WTC11 (cell line): ENCODE measurements around the gene ANKK1.

Experiments used
- FOXK1 ChIP-seq: sonication (generic); formaldehyde crosslinking; IDR thresholded peaks from 2 replicates; pipeline ENCODE4 v1.8.0; 2022; ENCODE audit warnings: mild to moderate bottlenecking, moderate library complexity, missing genetic modification reagents
- JUN ChIP-seq: sonication (generic); formaldehyde crosslinking; IDR thresholded peaks from 2 replicates; pipeline ENCODE4 v1.8.0; 2023; ENCODE audit warnings: mild to moderate bottlenecking, missing genetic modification reagents
- ZMAT4 ChIP-seq: fragments of 250-450 bp; sonication (Bioruptor Pico); IDR thresholded peaks from 2 replicates; pipeline ENCODE4 v1.9.0; 2021; ENCODE audit warnings: mild to moderate bottlenecking
- ZNF263 ChIP-seq: sonication (generic); formaldehyde crosslinking; IDR thresholded peaks from 2 replicates; pipeline ENCODE4 v1.8.1; 2022; ENCODE audit warnings: low read depth, mild to moderate bottlenecking, moderate library complexity, missing genetic modification reagents
- TF ChIP-seq, protein P1 (sequence below): sonication (generic); formaldehyde crosslinking; IDR thresholded peaks from 2 replicates; pipeline ENCODE4 v1.8.0; 2022; ENCODE audit warnings: mild to moderate bottlenecking, missing genetic modification reagents
- TF ChIP-seq, protein P2 (sequence below): fragments of 200-600 bp; IDR thresholded peaks from 2 replicates; pipeline ENCODE4 v1.8.0; 2022; ENCODE audit warnings: antibody characterized with exemption
- TF ChIP-seq, protein P3 (sequence below): sonication (generic); formaldehyde crosslinking; IDR thresholded peaks from 2 replicates; pipeline ENCODE4 v1.8.1; 2023; ENCODE audit warnings: mild to moderate bottlenecking, moderate library complexity, missing genetic modification reagents

DNA sequence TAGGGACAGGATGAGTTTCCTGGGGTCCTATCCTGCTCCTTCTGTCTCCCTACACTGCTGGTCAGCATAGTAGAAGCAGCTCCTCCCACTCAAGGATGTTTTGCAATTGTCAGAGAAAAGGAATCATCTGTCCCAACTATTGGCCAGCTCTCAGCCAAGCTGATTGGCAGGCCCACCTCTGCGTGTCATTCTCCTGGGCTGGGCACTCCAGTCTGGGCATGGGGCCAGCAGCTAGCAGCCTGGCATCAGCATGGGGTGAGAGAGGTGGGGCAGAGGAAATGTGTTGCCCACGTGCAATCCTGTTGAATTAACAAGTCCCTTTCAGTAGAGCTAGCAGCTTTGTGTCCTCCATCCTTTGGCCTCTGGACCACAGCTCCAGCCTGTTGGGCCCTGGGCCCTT lies 14.1 kb downstream of the ANKK1 start:
- no peak for TF ChIP-seq JUN (CRISPR knock-in tag)
- TF ChIP-seq ZNF263 (CRISPR knock-in tag): no peak
- TF ChIP-seq, protein P1, sequence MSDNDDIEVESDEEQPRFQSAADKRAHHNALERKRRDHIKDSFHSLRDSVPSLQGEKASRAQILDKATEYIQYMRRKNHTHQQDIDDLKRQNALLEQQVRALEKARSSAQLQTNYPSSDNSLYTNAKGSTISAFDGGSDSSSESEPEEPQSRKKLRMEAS (CRISPR knock-in tag): no peak
- TF ChIP-seq, protein P2, sequence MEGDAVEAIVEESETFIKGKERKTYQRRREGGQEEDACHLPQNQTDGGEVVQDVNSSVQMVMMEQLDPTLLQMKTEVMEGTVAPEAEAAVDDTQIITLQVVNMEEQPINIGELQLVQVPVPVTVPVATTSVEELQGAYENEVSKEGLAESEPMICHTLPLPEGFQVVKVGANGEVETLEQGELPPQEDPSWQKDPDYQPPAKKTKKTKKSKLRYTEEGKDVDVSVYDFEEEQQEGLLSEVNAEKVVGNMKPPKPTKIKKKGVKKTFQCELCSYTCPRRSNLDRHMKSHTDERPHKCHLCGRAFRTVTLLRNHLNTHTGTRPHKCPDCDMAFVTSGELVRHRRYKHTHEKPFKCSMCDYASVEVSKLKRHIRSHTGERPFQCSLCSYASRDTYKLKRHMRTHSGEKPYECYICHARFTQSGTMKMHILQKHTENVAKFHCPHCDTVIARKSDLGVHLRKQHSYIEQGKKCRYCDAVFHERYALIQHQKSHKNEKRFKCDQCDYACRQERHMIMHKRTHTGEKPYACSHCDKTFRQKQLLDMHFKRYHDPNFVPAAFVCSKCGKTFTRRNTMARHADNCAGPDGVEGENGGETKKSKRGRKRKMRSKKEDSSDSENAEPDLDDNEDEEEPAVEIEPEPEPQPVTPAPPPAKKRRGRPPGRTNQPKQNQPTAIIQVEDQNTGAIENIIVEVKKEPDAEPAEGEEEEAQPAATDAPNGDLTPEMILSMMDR: no peak
- TF ChIP-seq, protein P3, sequence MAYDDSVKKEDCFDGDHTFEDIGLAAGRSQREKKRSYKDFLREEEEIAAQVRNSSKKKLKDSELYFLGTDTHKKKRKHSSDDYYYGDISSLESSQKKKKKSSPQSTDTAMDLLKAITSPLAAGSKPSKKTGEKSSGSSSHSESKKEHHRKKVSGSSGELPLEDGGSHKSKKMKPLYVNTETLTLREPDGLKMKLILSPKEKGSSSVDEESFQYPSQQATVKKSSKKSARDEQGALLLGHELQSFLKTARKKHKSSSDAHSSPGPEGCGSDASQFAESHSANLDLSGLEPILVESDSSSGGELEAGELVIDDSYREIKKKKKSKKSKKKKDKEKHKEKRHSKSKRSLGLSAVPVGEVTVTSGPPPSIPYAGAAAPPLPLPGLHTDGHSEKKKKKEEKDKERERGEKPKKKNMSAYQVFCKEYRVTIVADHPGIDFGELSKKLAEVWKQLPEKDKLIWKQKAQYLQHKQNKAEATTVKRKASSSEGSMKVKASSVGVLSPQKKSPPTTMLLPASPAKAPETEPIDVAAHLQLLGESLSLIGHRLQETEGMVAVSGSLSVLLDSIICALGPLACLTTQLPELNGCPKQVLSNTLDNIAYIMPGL (CRISPR knock-in tag): no peak
- no peak for TF ChIP-seq ZMAT4 (CRISPR knock-in tag)
- TF ChIP-seq FOXK1 (CRISPR knock-in tag): no peak
